BLaER1 (cell line): ENCODE measurements around the gene FCN2.

Experiments
- H3K27ac ChIP-seq: shearing (Covaris generic); formaldehyde crosslinking; 2 replicates; pipeline ENCODE4 v1.8.1; 2022
- H3K27me3 ChIP-seq: shearing (Covaris generic); formaldehyde crosslinking; 2 replicates; pipeline ENCODE4 v1.8.1; 2022
- H3K36me3 ChIP-seq: shearing (Covaris generic); formaldehyde crosslinking; 2 replicates; pipeline ENCODE4 v1.8.1; 2022
- H3K4me1 ChIP-seq: shearing (Covaris generic); formaldehyde crosslinking; 2 replicates; pipeline ENCODE4 v1.8.1; 2022
- H3K4me2 ChIP-seq: shearing (Covaris generic); formaldehyde crosslinking; 2 replicates; pipeline ENCODE4 v1.8.1; 2022
- H3K4me3 ChIP-seq: shearing (Covaris generic); formaldehyde crosslinking; 2 replicates; pipeline ENCODE4 v1.8.1; 2022
- H3K9ac ChIP-seq: shearing (Covaris generic); formaldehyde crosslinking; 2 replicates; pipeline ENCODE4 v1.8.1; 2022
- H3K9me3 ChIP-seq: shearing (Covaris generic); formaldehyde crosslinking; 2 replicates; pipeline ENCODE4 v1.8.1; 2022
- H4K20me1 ChIP-seq: shearing (Covaris generic); formaldehyde crosslinking; 2 replicates; pipeline ENCODE4 v1.8.1; 2022
- Cebpa-rat ChIP-seq: shearing (Covaris generic); IDR thresholded peaks from 2 replicates; pipeline ENCODE4 v1.8.1; 2022

Gene FCN2

GRCh38 chr9:134867917-134868750 lies 12.5 kb upstream of the FCN2 start:
- H3K9me3 ChIP-seq, result peaks cover 11% of the 10 kb centered on the region; the same call in 1 of the 2 replicates

GRCh38 chr9:134868751-134869553 lies 11.7 kb upstream of the FCN2 start:
- Histone ChIP-seq H3K27me3 (no peaks in the 10 kb centered on the region), H4K20me1 (no peaks in the 10 kb centered on the region), H3K27ac (0 out of 2 replicates have a peak overlapping the region, but pooled peaks have one; percentile 13), H3K4me3 (no peak overlapping the region), H3K9ac (no peak overlapping the region), H3K9me3 (peaks cover 18% of the 10 kb centered on the region; the same call in 1 of the 2 replicates), H3K4me1 (peaks cover 31% of the 10 kb centered on the region), H3K4me2 (peak overlapping the region; percentile 78), H3K36me3 (no peaks in the 10 kb centered on the region)
- TF ChIP-seq Cebpa-rat, result no peak

More at GRCh38 chr9:134867917-134868750, 12.5 kb upstream of the FCN2 start:
- TF ChIP-seq Cebpa-rat, result no peak
- Histone ChIP-seq H3K4me2 (peak overlapping the region; percentile 78; the same call in 1 of the 2 replicates), H3K4me1 (peaks cover 31% of the 10 kb centered on the region), H3K27ac (no peak overlapping the region), H3K4me3 (no peak overlapping the region), H3K9ac (no peak overlapping the region), H3K36me3 (no peaks in the 10 kb centered on the region), H4K20me1 (no peaks in the 10 kb centered on the region), H3K27me3 (no peaks in the 10 kb centered on the region)

GRCh38 chr9:134869554-134870300 lies 10.9 kb upstream of the FCN2 start:
- Histone ChIP-seq H3K9ac (no peak overlapping the region), H3K4me3 (no peak overlapping the region), H3K27me3 (no peaks in the 10 kb centered on the region), H3K9me3 (peaks cover 19% of the 10 kb centered on the region; the same call in 1 of the 2 replicates), H3K36me3 (no peaks in the 10 kb centered on the region), H4K20me1 (no peaks in the 10 kb centered on the region), H3K4me2 (peak overlapping the region; percentile 78), H3K27ac (0 out of 2 replicates have a peak overlapping the region, but pooled peaks have one; percentile 13), H3K4me1 (peaks cover 31% of the 10 kb centered on the region)
- no peak for TF ChIP-seq Cebpa-rat

- Histone ChIP-seq H3K4me2 (no peak overlapping the region; the same call in 1 of the 2 replicates), H3K36me3 (no peaks in the 10 kb centered on the region), H3K4me3 (no peak overlapping the region), H3K9me3 (peaks cover 19% of the 10 kb centered on the region; the same call in 1 of the 2 replicates), H3K9ac (no peak overlapping the region), H4K20me1 (no peaks in the 10 kb centered on the region), H3K27me3 (no peaks in the 10 kb centered on the region), H3K27ac (no peak overlapping the region), H3K4me1 (peaks cover 35% of the 10 kb centered on the region)
- TF ChIP-seq Cebpa-rat, result no peak
Observed at GRCh38 chr9:134870301-134870694, 10.3 kb upstream of the FCN2 start.

GRCh38 chr9:134870746-134871662 lies 9.6 kb upstream of the FCN2 start:
- peak overlapping the region; percentile 25; the same call in 1 of the 2 replicates for H3K4me2 ChIP-seq
- H3K27ac ChIP-seq, result no peak overlapping the region
- no peaks in the 10 kb centered on the region for H4K20me1 ChIP-seq
- no peaks in the 10 kb centered on the region for H3K36me3 ChIP-seq
- H3K4me3 ChIP-seq, result no peak overlapping the region
- no peak overlapping the region for H3K9ac ChIP-seq
- H3K27me3 ChIP-seq, result no peaks in the 10 kb centered on the region
- H3K4me1 ChIP-seq, result peaks cover 39% of the 10 kb centered on the region
- no peak for TF ChIP-seq Cebpa-rat
- H3K9me3 ChIP-seq, result peaks cover 19% of the 10 kb centered on the region; the same call in 1 of the 2 replicates

- no peak overlapping the region for H3K9ac ChIP-seq
- peaks cover 39% of the 10 kb centered on the region for H3K4me1 ChIP-seq
- H3K4me3 ChIP-seq, result no peak overlapping the region
- no peak overlapping the region for H3K27ac ChIP-seq
- TF ChIP-seq Cebpa-rat, result no peak
- no peaks in the 10 kb centered on the region for H3K36me3 ChIP-seq
- H3K4me2 ChIP-seq, result peak overlapping the region; percentile 25; the same call in 1 of the 2 replicates
- no peaks in the 10 kb centered on the region for H4K20me1 ChIP-seq
- H3K9me3 ChIP-seq, result peaks cover 19% of the 10 kb centered on the region; the same call in 1 of the 2 replicates
- no peaks in the 10 kb centered on the region for H3K27me3 ChIP-seq
Observed at GRCh38 chr9:134871697-134872340, 8.8 kb upstream of the FCN2 start.

- H3K4me3 ChIP-seq, result no peak overlapping the region
- H3K27me3 ChIP-seq, result no peaks in the 10 kb centered on the region
- H3K4me2 ChIP-seq, result no peak overlapping the region
Observed at GRCh38 chr9:134872482-134873231, 8.0 kb upstream of the FCN2 start.

More at GRCh38 chr9:134872482-134873231, 8.0 kb upstream of the FCN2 start:
- H3K9ac ChIP-seq, result no peak overlapping the region
- no peaks in the 10 kb centered on the region for H4K20me1 ChIP-seq
- TF ChIP-seq Cebpa-rat, result no peak
- no peaks in the 10 kb centered on the region for H3K36me3 ChIP-seq
- H3K27ac ChIP-seq, result no peak overlapping the region
- peaks cover 39% of the 10 kb centered on the region for H3K4me1 ChIP-seq
- peaks cover 19% of the 10 kb centered on the region; the same call in 1 of the 2 replicates for H3K9me3 ChIP-seq
